ENCODE measurements around the gene INTS7. TPM values are rescaled to one million over a fixed set of nuclear protein-coding genes. Genes with fewer than 3 reads are reported as not detected.

Gene INTS7
- total RNA-seq, 2 experiments from 2014 or later: 2.9 to 3.2 TPM

DNA sequence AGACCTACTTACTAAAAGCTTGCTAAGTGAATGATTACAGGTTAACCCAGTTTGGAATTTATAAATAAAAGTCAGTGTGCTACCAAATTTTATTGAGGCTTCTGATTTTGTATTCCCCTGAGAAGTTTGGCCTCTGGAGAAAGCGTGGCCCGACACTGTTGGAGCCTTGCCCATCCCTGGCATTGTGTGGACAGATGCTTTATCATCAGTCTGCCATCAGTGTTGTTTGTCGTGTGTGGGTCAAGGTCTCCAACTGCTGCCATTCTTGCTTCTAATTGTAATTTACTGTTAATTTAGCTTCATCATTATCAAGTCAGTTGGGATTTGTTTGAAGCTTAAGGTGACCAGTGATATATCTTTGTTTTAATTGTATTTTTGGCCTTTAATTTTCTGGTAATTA, 142.8 kb downstream of the INTS7 start:
- intact Hi-C loops (cut with DNase I, micrococcal nuclease): no loop called here
- ChIA-PET CTCF (no interaction called here), POLR2A (interaction anchor here (0.6 kb wide), 1 partner anchor 151 kb away, joined by 3 read pairs; no protein-coding TSS in a partner anchor)
- Mint-ChIP-seq H3K4me1 (ENCODE audit: low read depth) (no peaks in the 10 kb centered on the region), H3K27me3 (peaks cover 5% of the 10 kb centered on the region), H3K9me3 (no peaks in the 10 kb centered on the region), H3K27ac (no peak overlapping the region), H3K4me3 (no peak overlapping the region), H3K36me3 (ENCODE audit: low read depth) (no peaks in the 10 kb centered on the region)
- no peak for DNase-seq
- Histone ChIP-seq H3K27ac (ENCODE audit: low read depth in 1 of 2, low read length in 2 of 2) (no peak overlapping the region), H3K36me3 (ENCODE audit: insufficient read depth, low read length) (no peaks in the 10 kb centered on the region), H3K27me3 (ENCODE audit: control insufficient read depth in 1 of 2, insufficient read depth in 2 of 2, low read length in 2 of 2) (no peaks in the 10 kb centered on the region), H3K9me3 (ENCODE audit: control insufficient read depth in 1 of 2, insufficient read depth in 1 of 2, low read length in 2 of 2) (peaks cover 0 to 7% of the 10 kb centered on the region in 2 experiments), H3K4me3 (ENCODE audit: low read length) (no peak overlapping the region), H3K4me1 (ENCODE audit: insufficient read depth, low read length) (no peaks in the 10 kb centered on the region)
- ATAC-seq (ENCODE audit: poor library complexity): no peak
- TF ChIP-seq, protein P1, sequence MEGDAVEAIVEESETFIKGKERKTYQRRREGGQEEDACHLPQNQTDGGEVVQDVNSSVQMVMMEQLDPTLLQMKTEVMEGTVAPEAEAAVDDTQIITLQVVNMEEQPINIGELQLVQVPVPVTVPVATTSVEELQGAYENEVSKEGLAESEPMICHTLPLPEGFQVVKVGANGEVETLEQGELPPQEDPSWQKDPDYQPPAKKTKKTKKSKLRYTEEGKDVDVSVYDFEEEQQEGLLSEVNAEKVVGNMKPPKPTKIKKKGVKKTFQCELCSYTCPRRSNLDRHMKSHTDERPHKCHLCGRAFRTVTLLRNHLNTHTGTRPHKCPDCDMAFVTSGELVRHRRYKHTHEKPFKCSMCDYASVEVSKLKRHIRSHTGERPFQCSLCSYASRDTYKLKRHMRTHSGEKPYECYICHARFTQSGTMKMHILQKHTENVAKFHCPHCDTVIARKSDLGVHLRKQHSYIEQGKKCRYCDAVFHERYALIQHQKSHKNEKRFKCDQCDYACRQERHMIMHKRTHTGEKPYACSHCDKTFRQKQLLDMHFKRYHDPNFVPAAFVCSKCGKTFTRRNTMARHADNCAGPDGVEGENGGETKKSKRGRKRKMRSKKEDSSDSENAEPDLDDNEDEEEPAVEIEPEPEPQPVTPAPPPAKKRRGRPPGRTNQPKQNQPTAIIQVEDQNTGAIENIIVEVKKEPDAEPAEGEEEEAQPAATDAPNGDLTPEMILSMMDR (IDR thresholded peaks at IDR 0.05): no peak

DNA sequence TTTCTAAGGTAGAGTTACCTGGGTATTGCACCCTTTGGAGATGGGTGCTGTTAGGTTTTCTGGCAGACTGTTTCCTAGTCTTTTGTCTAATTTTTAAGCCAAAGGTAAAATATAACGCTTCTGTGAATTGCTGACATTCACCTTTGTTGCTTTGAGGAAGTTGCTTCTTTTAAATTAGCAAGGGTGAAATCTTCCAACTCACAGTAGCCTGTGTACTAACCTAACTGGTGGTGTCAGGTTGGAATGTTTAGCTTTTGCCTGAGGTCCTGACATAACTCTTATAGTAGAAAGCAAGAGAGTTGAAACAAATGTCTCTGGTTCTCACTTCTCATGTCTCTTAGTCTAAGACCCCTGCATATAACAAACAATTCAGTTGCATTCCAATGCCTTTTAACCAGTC, 143.6 kb downstream of the INTS7 start:
- TF ChIP-seq, protein P1 (IDR thresholded peaks at IDR 0.05): no peak
- Histone ChIP-seq H3K4me1 (ENCODE audit: insufficient read depth, low read length) (no peaks in the 10 kb centered on the region), H3K36me3 (ENCODE audit: insufficient read depth, low read length) (no peaks in the 10 kb centered on the region), H3K27me3 (ENCODE audit: control insufficient read depth in 1 of 2, insufficient read depth in 2 of 2, low read length in 2 of 2) (no peaks in the 10 kb centered on the region), H3K27ac (ENCODE audit: low read depth in 1 of 2, low read length in 2 of 2) (no peak overlapping the region), H3K9me3 (ENCODE audit: control insufficient read depth in 1 of 2, insufficient read depth in 1 of 2, low read length in 2 of 2) (peaks cover 0 to 7% of the 10 kb centered on the region in 2 experiments), H3K4me3 (ENCODE audit: low read length) (no peak overlapping the region)
- ChIA-PET CTCF (no interaction called here), POLR2A (no interaction called here)
- no peaks in the 10 kb centered on the region for H3K36me3 Mint-ChIP-seq (ENCODE audit: low read depth)
- DNase-seq (no peak), ATAC-seq (ENCODE audit: poor library complexity) (no peak)
- H3K9me3 Mint-ChIP-seq: no peaks in the 10 kb centered on the region
- no peaks in the 10 kb centered on the region for H3K4me1 Mint-ChIP-seq (ENCODE audit: low read depth)
- H3K4me3 Mint-ChIP-seq: no peak overlapping the region
- peaks cover 5% of the 10 kb centered on the region for H3K27me3 Mint-ChIP-seq
- H3K27ac Mint-ChIP-seq: no peak overlapping the region
- intact Hi-C loops (cut with DNase I, micrococcal nuclease): no loop called here

Small RNAs within 50 kb of the gene (microRNA-seq; reads per million reads assigned to microRNA genes)
- not detected for gene MIR3122 (ENCODE audit: borderline microRNAs expressed, borderline replicate concordance)

Other genes starting within 250 kb of the INTS7 start
- 10 to 100 TPM; 14.0 to 14.4 TPM for gene LPGAT1, start 204.8 kb downstream of the INTS7 start, total RNA-seq
- under 1 TPM; 0.49 to 0.64 TPM for gene DTL, start 191 bp upstream of the INTS7 start, total RNA-seq
- 10 to 100 TPM; 44.3 to 46.2 TPM for gene PPP2R5A, start 249.9 kb upstream of the INTS7 start, total RNA-seq

Data from CD4-positive, alpha-beta T cell (primary cell).